HL-60 (cell line): ENCODE data around the gene PIH1D1.

Experiments
- DNase-seq, 2 experiments: peaks; one replicate each; pipeline ENCODE4 v3.0.0-alpha.2; 2010 to 2020; ENCODE audit warnings: low read depth in 1 of 2, low spot score in 1 of 2
- H3K27ac ChIP-seq: fragments of 250-450 bp; sonication (Bioruptor Pico); replicated peaks from 2 replicates; pipeline ENCODE4 v1.5.1; 2020; ENCODE audit warnings: mild to moderate bottlenecking, moderate library complexity
- H3K27me3 ChIP-seq: fragments of 250-450 bp; sonication (Bioruptor Pico); 2 replicates; pipeline ENCODE4 v1.5.1; 2021; ENCODE audit warnings: mild to moderate bottlenecking, moderate library complexity; ENCODE audit not compliant: insufficient read depth, poor library complexity, severe bottlenecking
- H3K4me3 ChIP-seq: replicated peaks from 2 replicates; pipeline ENCODE4 v1.5.1; 2011; ENCODE audit warnings: mild to moderate bottlenecking, control low read depth, low read length; ENCODE audit not compliant: insufficient read depth
- GABPA ChIP-seq: IDR thresholded peaks from 2 replicates; pipeline ENCODE4 v1.6.1; 2012; ENCODE audit warnings: low read depth
- POLR2AphosphoS5 ChIP-seq: IDR thresholded peaks from 2 replicates; pipeline ENCODE4 v1.6.1; 2012; ENCODE audit warnings: low read depth
- SPI1 ChIP-seq: IDR thresholded peaks from 2 replicates; pipeline ENCODE4 v1.6.1; 2012; ENCODE audit warnings: low read depth, mild to moderate bottlenecking, borderline replicate concordance
- TF ChIP-seq, protein P1 (sequence below): IDR thresholded peaks from one replicate; pipeline ENCODE4 v1.5.1; 2011; ENCODE audit warnings: low read length, control low read depth, inconsistent platforms; ENCODE audit not compliant: insufficient read depth
- TF ChIP-seq, protein P2 (sequence below): IDR thresholded peaks from 2 replicates; pipeline ENCODE4 v1.6.1; 2012; ENCODE audit warnings: low read depth; ENCODE audit not compliant: insufficient replicate concordance

Gene PIH1D1

DNA sequence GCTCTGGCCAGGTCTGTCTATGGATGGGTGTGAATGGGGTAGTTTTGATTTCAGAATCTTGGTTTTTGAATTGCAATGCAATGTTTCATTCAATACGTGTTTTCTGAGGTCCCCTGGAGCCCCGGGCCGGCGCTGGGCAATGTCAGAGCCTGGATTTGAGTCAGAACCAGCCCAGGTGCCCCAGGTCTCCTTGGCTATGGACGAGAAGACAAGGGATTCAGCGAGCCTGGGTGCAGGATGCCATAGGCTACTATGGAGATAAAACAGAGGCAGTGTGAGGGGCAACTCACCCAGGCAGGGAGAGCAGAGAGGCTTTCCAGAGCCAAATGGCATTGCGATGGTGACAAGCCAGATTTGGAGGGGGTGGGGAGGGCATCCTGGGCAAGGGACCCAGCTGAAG is 34.6 kb upstream of the PIH1D1 start:
- TF ChIP-seq POLR2AphosphoS5 (no peak), SPI1 (no peak), GABPA (no peak)
- TF ChIP-seq, protein P1, sequence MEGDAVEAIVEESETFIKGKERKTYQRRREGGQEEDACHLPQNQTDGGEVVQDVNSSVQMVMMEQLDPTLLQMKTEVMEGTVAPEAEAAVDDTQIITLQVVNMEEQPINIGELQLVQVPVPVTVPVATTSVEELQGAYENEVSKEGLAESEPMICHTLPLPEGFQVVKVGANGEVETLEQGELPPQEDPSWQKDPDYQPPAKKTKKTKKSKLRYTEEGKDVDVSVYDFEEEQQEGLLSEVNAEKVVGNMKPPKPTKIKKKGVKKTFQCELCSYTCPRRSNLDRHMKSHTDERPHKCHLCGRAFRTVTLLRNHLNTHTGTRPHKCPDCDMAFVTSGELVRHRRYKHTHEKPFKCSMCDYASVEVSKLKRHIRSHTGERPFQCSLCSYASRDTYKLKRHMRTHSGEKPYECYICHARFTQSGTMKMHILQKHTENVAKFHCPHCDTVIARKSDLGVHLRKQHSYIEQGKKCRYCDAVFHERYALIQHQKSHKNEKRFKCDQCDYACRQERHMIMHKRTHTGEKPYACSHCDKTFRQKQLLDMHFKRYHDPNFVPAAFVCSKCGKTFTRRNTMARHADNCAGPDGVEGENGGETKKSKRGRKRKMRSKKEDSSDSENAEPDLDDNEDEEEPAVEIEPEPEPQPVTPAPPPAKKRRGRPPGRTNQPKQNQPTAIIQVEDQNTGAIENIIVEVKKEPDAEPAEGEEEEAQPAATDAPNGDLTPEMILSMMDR = no peak
- H3K27ac ChIP-seq = peak overlapping the region; percentile 66; the same call in 1 of the 2 replicates
- no peak for DNase-seq
- no peak overlapping the region for H3K4me3 ChIP-seq
- H3K27me3 ChIP-seq = no peaks in the 10 kb centered on the region

DNA sequence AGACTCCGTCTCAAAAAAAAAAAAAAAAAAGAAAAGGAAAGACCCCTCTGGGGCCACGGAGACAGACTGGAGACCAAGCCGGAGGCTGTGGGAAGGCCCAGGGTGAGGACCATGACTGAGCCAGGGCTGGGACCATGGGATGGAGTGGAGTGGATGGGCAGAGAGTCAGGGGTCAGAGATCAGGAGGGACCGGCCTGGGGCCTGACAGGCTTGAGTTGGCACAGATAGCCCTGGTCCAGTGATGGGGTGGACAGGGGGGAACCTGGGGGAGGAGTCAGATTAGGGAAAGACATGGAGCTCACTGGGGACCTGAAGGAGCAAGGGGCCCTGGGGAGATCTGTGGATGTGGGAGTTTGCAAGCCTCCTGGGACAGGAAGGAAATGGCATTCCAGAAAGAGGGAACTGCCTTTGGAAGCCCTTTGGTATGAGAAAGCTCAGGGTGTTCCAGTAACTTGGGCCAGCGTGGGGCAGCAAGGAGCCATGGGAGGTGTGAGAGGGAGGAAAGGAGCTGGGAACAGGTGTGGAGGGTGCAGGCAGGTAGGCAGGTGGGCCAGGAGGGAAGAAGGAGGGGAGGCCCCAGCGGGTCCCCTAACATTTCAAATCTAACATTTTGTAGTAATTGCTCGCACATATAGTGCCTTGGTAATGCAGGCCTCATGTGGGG is 29.5 kb upstream of the PIH1D1 start:
- DNase-seq = no peak
- H3K27ac ChIP-seq = no peak overlapping the region
- no peaks in the 10 kb centered on the region for H3K27me3 ChIP-seq
- H3K4me3 ChIP-seq = no peak overlapping the region
- TF ChIP-seq, protein P1 = no peak
- TF ChIP-seq, protein P2, sequence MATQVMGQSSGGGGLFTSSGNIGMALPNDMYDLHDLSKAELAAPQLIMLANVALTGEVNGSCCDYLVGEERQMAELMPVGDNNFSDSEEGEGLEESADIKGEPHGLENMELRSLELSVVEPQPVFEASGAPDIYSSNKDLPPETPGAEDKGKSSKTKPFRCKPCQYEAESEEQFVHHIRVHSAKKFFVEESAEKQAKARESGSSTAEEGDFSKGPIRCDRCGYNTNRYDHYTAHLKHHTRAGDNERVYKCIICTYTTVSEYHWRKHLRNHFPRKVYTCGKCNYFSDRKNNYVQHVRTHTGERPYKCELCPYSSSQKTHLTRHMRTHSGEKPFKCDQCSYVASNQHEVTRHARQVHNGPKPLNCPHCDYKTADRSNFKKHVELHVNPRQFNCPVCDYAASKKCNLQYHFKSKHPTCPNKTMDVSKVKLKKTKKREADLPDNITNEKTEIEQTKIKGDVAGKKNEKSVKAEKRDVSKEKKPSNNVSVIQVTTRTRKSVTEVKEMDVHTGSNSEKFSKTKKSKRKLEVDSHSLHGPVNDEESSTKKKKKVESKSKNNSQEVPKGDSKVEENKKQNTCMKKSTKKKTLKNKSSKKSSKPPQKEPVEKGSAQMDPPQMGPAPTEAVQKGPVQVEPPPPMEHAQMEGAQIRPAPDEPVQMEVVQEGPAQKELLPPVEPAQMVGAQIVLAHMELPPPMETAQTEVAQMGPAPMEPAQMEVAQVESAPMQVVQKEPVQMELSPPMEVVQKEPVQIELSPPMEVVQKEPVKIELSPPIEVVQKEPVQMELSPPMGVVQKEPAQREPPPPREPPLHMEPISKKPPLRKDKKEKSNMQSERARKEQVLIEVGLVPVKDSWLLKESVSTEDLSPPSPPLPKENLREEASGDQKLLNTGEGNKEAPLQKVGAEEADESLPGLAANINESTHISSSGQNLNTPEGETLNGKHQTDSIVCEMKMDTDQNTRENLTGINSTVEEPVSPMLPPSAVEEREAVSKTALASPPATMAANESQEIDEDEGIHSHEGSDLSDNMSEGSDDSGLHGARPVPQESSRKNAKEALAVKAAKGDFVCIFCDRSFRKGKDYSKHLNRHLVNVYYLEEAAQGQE = no peak
- TF ChIP-seq SPI1 = no peak
- no peak for TF ChIP-seq POLR2AphosphoS5
- no peak for TF ChIP-seq GABPA

DNA sequence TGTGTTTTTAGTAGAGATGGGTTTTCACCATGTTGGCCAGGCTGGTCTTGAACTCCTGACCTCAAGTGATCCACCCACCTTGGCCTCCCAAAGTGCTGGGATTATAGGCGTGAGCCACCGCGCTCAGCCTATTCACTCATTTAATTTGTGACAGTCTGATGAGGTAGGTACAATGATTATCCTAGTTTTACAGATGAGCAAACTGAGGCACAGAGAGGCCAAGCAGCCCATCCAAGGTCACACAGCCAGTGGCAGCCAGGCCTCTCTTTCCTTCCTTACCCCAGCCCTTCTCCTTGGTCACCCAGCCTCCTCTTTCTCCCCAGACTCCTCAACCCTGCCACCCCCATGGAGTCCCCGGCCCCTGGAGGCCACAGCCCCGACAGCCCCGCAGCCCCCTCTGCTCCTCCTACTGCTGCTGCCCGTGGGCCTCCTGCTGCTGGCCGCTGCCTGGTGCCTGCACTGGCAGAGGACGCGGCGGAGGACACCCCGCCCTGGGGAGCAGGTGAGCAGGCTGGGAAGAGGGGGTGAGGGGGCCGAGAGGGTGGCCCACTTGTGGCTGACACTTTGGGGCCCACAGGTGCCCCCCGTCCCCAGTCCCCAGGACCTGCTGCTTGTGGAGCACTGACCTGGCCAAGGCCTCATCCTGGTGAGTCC is 28.5 kb upstream of the PIH1D1 start:
- DNase-seq = no peak
- Histone ChIP-seq H3K27me3 (no peaks in the 10 kb centered on the region), H3K4me3 (no peak overlapping the region), H3K27ac (no peak overlapping the region)
- TF ChIP-seq SPI1 (no peak), GABPA (no peak), POLR2AphosphoS5 (no peak)
- TF ChIP-seq, protein P1 = no peak
- TF ChIP-seq, protein P2 = no peak
